ENCODE results near the gene MYZAP. TPM values are rescaled to one million over a fixed set of nuclear protein-coding genes. Genes with fewer than 3 reads are reported as not detected.

MYZAP gene
- total and polyA plus RNA-seq, 2 of the 13 experiments (the other 11 are each of a cell fraction or from before 2014, with no cell fraction given): not detected

- no peak for TF ChIP-seq MYPOP (CRISPR knock-in tag; IDR thresholded peaks at IDR 0.05)
- TF ChIP-seq HNF4A (CRISPR knock-in tag; IDR thresholded peaks at IDR 0.05): peak; percentile 41
- TF ChIP-seq CC2D1A (CRISPR knock-in tag; IDR thresholded peaks at IDR 0.05): no peak
- TF ChIP-seq ZNF597 (CRISPR knock-in tag; IDR thresholded peaks at IDR 0.05): no peak
- no peak for TF ChIP-seq ATF7 (IDR thresholded peaks at IDR 0.05)
- no peak for TF ChIP-seq ATF7 (CRISPR knock-in tag; IDR thresholded peaks at IDR 0.05)
- TF ChIP-seq ZNF318 (CRISPR knock-in tag; IDR thresholded peaks at IDR 0.05): no peak
- TF ChIP-seq SP1 (IDR thresholded peaks at IDR 0.05): no peak
- TF ChIP-seq SP1 (CRISPR knock-in tag; IDR thresholded peaks at IDR 0.05): no peak
- TF ChIP-seq SIN3A (IDR thresholded peaks at IDR 0.05; ENCODE audit: borderline replicate concordance, low read depth, low read length): no peak
Measured at GRCh38 chr15:57580866-57581265, 10.8 kb upstream of the MYZAP start (continued).
